ENCODE measurements around the gene EBF4. TPM values are rescaled to one million over a fixed set of nuclear protein-coding genes. Genes with fewer than 3 reads are reported as not detected.
"Not testable (repeated sequence)": the region's sequence is repeated elsewhere in the genome, so short reads cannot be mapped to it uniquely, and the experiment has no call there.

The EBF4 gene
- polyA plus RNA-seq, 3 donors: 33.5 to 36.8 (median 35.2) TPM

- peak; percentile 93 for DNase-seq
Observed at GRCh38 chr20:2663887-2664719, 28.5 kb upstream of the EBF4 start, which contains the start of gene IDH3B. Gene IDH3B (minus strand): TSS chr20:2664216. CDS start chr20:2664188, 28 bp downstream.

- no peak for DNase-seq
Observed at GRCh38 chr20:2671977-2672376, 20.6 kb upstream of the EBF4 start.

- DNase-seq: no peak
Observed at GRCh38 chr20:2672446-2672845, 20.1 kb upstream of the EBF4 start.

DNA sequence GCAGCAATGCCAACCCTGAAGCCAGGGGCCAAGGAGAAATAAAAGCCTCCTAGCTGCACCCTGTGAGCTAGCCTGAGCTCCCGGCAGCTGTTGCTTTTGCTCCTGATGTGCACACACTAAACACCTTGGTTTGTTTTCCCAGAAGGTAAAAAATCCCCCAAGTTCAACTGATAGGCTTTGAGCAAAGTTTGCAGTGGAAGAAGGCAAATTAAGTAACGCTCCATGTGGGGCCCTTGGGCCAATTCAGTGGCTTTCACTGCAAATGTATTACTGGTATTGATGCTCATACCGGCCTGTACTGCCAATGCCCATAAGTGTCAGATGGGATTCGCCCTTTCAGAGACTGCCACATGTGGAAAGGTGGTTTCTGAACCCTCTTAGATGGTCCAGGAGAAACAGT lies 19.1 kb upstream of the EBF4 start:
- no peak for DNase-seq

DNA sequence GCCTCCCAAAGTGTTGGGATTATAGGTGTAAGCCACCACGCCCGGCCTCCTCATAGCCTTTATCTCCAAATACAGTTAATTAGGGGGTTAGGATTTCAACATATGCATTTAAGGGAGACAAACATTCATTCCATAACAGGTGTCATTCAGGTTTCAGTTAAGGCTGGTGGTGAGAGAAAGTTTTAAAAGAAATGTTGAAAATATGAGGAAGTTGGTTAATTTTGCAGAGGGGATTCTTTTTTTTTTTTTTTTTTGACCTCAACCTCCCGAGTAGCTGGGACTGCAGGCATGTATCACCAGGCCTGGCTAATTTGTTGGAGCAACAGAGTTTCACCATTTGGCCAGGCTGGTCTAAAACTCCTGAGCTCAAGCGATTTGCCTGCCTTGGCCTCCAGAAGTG lies 12.5 kb upstream of the EBF4 start:
- no peak for DNase-seq

DNA sequence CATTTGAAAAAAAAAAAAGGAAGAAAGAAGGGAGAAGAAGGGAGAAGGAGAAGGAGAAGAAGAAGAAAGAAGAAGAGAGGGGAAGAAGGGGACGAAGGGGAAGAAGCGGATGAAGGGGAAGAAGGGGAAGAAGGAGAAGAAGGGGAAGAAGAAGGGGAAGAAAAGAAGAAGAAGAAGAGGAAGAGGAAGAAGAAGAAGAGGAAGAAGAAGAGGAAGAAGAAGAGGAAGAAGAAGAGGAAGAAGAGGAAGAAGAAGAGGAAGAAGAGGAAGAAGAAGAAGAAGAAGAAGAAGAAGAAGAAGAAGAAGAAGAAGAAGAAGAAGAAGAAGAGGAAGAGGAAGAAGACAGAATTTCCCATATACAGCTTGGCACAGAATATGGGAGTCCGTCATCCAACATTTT lies 10.5 kb upstream of the EBF4 start:
- not testable (repeated sequence) for DNase-seq

- DNase-seq: not testable (repeated sequence)
Observed at GRCh38 chr20:2684817-2685216, 7.8 kb upstream of the EBF4 start.

- DNase-seq: no peak
Observed at GRCh38 chr20:2687514-2687913, 5.1 kb upstream of the EBF4 start.

- peak; percentile 46 for DNase-seq
Observed at GRCh38 chr20:2688041-2688591, 4.5 kb upstream of the EBF4 start.

- no peak for DNase-seq
Observed at GRCh38 chr20:2690213-2690612, 2.4 kb upstream of the EBF4 start.

- DNase-seq: no peak
Observed at GRCh38 chr20:2690718-2691117, 1.9 kb upstream of the EBF4 start.

DNA sequence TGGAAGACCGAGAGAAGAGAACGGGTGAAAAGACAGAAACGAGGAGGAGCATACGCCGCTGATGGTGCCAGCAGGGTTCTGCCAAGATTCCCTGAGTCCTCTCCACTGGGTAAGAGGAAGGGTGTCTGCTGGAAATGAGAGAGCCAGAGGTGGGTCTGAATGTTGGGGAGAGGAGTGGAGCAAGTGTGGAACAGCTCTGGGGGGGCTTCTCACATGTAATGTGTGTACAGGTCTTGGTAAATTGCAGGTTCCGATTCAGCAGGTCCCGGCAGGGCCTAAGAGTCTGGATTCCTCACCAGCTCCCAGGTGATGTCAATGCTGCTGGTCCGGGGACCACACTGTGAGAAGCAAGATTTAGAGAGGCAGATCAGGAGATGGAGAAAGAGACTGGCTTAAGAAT lies 1.5 kb upstream of the EBF4 start:
- no peak for DNase-seq

GRCh38 chr20:2691663-2692035 lies 931 bp upstream of the EBF4 start:
- no peak for DNase-seq

GRCh38 chr20:2692886-2693285 lies 306 bp downstream of the EBF4 start:
- DNase-seq: no peak

GRCh38 chr20:2693286-2694007 lies 867 bp downstream of the EBF4 start:
- peak; percentile 34 for DNase-seq

DNA sequence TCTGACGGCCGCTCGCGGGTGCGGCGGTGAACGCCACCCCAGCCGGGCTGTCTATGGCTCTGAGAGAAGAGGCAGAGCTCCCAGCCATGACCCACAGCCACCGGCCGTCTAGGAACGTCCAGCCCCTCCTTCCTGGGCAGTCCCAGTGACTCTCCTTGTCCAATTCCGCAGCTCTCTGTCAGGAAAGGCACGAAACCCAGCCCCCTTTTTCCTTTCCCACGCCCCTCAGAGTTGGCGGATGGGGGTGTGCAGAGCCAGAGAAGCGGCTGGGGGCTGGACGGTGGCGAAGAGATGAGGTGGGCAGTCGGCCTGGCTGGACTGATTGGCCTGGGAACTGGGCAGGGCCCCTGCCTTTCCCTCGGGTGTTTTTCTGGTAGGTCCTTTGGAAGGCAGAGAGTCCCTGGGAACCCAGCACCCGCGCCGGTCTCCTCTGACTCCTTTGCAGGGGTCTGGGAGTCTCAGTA lies 1.5 kb downstream of the EBF4 start:
- no peak for DNase-seq

- no peak for DNase-seq
Observed at GRCh38 chr20:2694519-2694918, 1.9 kb downstream of the EBF4 start.

DNA sequence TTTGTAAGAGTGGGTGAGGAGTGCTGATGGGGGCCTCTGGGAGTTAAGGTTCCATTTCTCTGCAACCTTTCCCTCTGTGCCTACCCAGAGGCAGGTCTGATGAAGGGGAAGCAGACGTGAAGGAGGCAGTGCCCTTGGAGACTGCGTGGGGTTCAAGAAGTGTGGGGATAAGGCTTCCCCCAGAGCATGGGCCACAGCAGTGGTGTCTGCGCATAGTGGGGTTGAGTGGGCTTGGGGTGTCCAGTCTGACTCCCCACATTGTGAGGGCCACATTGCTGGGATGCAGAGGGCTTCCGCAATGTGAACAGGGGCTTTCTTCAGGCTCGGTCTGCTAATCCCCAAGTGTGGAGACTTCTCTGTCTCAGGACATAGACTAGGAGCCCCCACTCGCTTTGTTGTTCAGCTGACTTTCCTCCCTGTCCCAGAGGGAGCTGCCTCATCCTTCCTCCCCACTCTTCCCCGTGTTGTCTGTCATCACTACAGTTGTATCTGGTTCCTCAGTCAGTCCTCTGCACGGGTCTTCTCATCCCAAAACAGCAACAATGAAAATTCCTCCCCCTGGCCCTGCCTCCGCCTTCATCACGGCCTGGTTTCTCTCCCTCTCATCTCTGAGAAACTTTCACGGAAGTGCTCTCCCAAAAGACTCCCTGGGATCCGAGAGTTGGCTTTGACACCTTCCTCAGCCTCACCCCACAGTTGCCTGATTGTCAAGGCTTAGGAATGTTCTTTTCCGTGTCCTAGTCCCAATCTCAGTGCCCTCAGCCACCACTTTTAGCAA lies 2.8 kb downstream of the EBF4 start:
- DNase-seq: no peak

DNA sequence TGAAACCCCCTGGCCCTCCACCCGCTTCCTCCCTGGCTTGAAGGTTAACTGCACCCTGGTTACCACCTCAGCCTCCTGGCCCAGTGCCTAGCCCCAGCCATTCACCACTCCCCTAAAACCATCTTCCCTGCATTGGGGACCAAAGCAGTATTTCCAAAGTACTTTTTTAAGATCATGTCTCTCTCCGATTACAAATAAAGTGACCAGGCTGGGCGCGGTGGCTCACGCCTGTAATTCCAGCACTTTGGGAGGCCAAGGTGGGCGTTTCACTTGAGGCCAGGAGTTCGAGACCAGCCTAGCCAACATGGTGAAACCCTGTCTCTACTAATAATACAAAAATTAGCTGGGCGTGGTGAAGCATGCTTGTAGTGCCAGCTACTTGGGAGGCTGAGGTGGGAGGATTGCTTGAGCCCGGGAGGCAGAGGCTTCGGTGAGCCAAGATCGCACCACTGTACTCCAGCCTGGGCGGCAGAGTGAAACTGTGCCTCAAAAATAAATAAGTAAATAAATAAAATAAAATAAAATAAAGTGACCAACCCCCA lies 3.5 kb downstream of the EBF4 start:
- DNase-seq: not testable (repeated sequence)

- no peak for DNase-seq
Observed at GRCh38 chr20:2696646-2697045, 4.1 kb downstream of the EBF4 start.

DNA sequence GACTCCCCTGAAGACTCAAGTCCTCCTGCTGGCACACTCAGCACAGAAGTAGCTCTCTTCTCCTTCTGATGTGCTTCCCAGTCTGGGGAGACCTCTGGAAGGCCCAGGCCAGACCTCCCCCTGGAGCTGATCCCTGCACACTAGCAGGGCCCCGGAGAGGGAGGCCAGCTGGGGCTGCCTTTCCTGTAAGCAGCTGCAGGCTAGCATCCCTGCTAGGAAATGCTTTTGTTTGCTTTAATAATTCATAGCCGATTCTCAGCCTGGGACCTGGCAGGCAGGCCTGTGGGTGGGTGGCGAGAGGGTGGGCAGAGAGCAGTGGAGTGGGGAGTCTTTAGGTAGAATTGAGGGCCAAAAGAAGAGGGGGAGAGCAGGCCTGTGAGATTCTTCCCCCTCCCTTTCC lies 5.2 kb downstream of the EBF4 start:
- DNase-seq: peak; percentile 40
